Ramos (cell line): ENCODE data around the gene SLC30A7.

Source experiments
- in situ Hi-C: fragments of 300-500 bp; cut with MboI; formaldehyde crosslinking; loops from one replicate; pipeline ENCODE4 v1.14.3; 2022; ENCODE audit warnings: low sequenced_read_pairs; ENCODE audit not compliant: unreplicated experiment

The SLC30A7 gene

GRCh38 chr1:100960098-100960497 lies 64.2 kb downstream of the SLC30A7 start:
- in situ Hi-C loops = no loop called here

GRCh38 chr1:100968621-100969020 lies 72.7 kb downstream of the SLC30A7 start:
- in situ Hi-C loops = no loop called here

- in situ Hi-C loops = no loop called here
Observed at GRCh38 chr1:100969327-100969726, 73.4 kb downstream of the SLC30A7 start.

GRCh38 chr1:100971021-100971420 lies 75.1 kb downstream of the SLC30A7 start:
- in situ Hi-C loops = no loop called here

- in situ Hi-C loops = no loop called here
Observed at GRCh38 chr1:100972185-100972584, 76.3 kb downstream of the SLC30A7 start.

- in situ Hi-C loops = no loop called here
Observed at GRCh38 chr1:100976936-100977335, 81.0 kb downstream of the SLC30A7 start.

- in situ Hi-C loops = no loop called here
Observed at GRCh38 chr1:100979631-100980030, 83.7 kb downstream of the SLC30A7 start.

- in situ Hi-C loops = no loop called here
Observed at GRCh38 chr1:100982793-100983192, 86.9 kb downstream of the SLC30A7 start.

- in situ Hi-C loops = no loop called here
Observed at GRCh38 chr1:100988121-100988520, 92.2 kb downstream of the SLC30A7 start.

- in situ Hi-C loops = no loop called here
Observed at GRCh38 chr1:100989306-100990077, 93.6 kb downstream of the SLC30A7 start.

GRCh38 chr1:100995198-100995988 lies 99.5 kb downstream of the SLC30A7 start:
- in situ Hi-C loops = no loop called here

GRCh38 chr1:100998426-100998825 lies 102.5 kb downstream of the SLC30A7 start:
- in situ Hi-C loops = no loop called here

GRCh38 chr1:101000131-101000873 lies 104.4 kb downstream of the SLC30A7 start:
- in situ Hi-C loops = no loop called here

- in situ Hi-C loops = no loop called here
Observed at GRCh38 chr1:101002551-101002950, 106.7 kb downstream of the SLC30A7 start.

- in situ Hi-C loops = no loop called here
Observed at GRCh38 chr1:101003012-101003650, 107.2 kb downstream of the SLC30A7 start.

GRCh38 chr1:101004061-101004460 lies 108.2 kb downstream of the SLC30A7 start:
- in situ Hi-C loops = no loop called here

- in situ Hi-C loops = no loop called here
Observed at GRCh38 chr1:101004670-101005069, 108.8 kb downstream of the SLC30A7 start.

- in situ Hi-C loops = no loop called here
Observed at GRCh38 chr1:101005183-101005582, 109.3 kb downstream of the SLC30A7 start.

GRCh38 chr1:101005871-101006270 lies 110.0 kb downstream of the SLC30A7 start:
- in situ Hi-C loops = no loop called here

- in situ Hi-C loops = no loop called here
Observed at GRCh38 chr1:101006553-101006952, 110.7 kb downstream of the SLC30A7 start.
